Endodermal cell (in vitro differentiated cells): ENCODE measurements around the gene DVL3. TPM values are rescaled to one million over a fixed set of nuclear protein-coding genes. Genes with fewer than 3 reads are reported as not detected.

Source experiments
- DNase-seq: peaks from one replicate; pipeline ENCODE4 v3.0.0-alpha.2; 2017
- H3K27ac ChIP-seq: 2 replicates; pipeline ENCODE4 v1.5.1; 2013; ENCODE audit warnings: mild to moderate bottlenecking, low read depth, low read length, moderate library complexity
- H3K27me3 ChIP-seq: 2 replicates; pipeline ENCODE4 v1.6.1; 2013; ENCODE audit warnings: mild to moderate bottlenecking, low read length, moderate library complexity; ENCODE audit not compliant: insufficient read depth, control insufficient read depth, poor library complexity, severe bottlenecking
- H3K36me3 ChIP-seq: 2 replicates; pipeline ENCODE4 v1.7.0; 2013; ENCODE audit warnings: mild to moderate bottlenecking, low read length, moderate library complexity; ENCODE audit not compliant: control insufficient read depth, insufficient read depth
- H3K4me1 ChIP-seq: one replicate; pipeline ENCODE4 v1.7.0; 2013; ENCODE audit warnings: low read length; ENCODE audit not compliant: control insufficient read depth, insufficient read depth
- H3K4me3 ChIP-seq: 2 replicates; pipeline ENCODE4 v1.5.1; 2013; ENCODE audit warnings: mild to moderate bottlenecking, low read length, moderate library complexity
- H3K9ac ChIP-seq: 2 replicates; pipeline ENCODE4 v1.6.1; 2013; ENCODE audit warnings: mild to moderate bottlenecking, low read length, moderate library complexity; ENCODE audit not compliant: poor library complexity, severe bottlenecking; ENCODE audit errors: extremely low read depth
- H3K9me3 ChIP-seq: 2 replicates; pipeline ENCODE4 v1.6.1; 2013; ENCODE audit warnings: mild to moderate bottlenecking, low read length, moderate library complexity; ENCODE audit not compliant: control insufficient read depth
- H3K27ac Mint-ChIP-seq: 2 replicates; pipeline ENCODE4 v1.8.0; 2020; ENCODE audit warnings: mixed read lengths
- H3K27me3 Mint-ChIP-seq: 2 replicates; pipeline ENCODE4 v1.8.0; 2021; ENCODE audit warnings: mild to moderate bottlenecking, mixed read lengths; ENCODE audit not compliant: insufficient read depth
- H3K36me3 Mint-ChIP-seq: 2 replicates; pipeline ENCODE4 v1.8.0; 2020; ENCODE audit warnings: low read depth, mixed read lengths
- H3K4me1 Mint-ChIP-seq: 2 replicates; pipeline ENCODE4 v1.8.0; 2020; ENCODE audit warnings: mixed read lengths
- H3K4me3 Mint-ChIP-seq: 2 replicates; pipeline ENCODE4 v1.8.0; 2020; ENCODE audit warnings: mild to moderate bottlenecking, moderate library complexity, mixed read lengths
- H3K9me3 Mint-ChIP-seq: 2 replicates; pipeline ENCODE4 v1.8.0; 2020; ENCODE audit warnings: mild to moderate bottlenecking, mixed read lengths
- CTCF ChIP-seq: fragments of 200-600 bp; sonication (generic); conservative IDR thresholded peaks from 2 replicates; pipeline ENCODE4 v1.5.0; 2021; ENCODE audit warnings: antibody characterized with exemption, mild to moderate bottlenecking
- WGBS, 2 experiments: methylation state at CpG; one replicate each; pipeline versions ENCODE4 v1.1.5 to v1.1.7; 2013; ENCODE audit warnings: missing lambda C conversion rate in 2 of 2, mixed read lengths in 1 of 2; ENCODE audit not compliant: insufficient coverage in 1 of 2, insufficient read length in 1 of 2; 5-methylcytosine and 5-hydroxymethylcytosine counted together
- total RNA-seq, 2 donors: library from RNA; stranded (reverse); fragmentation: NEBNext Ultra II Directional in 1 of 2; extraction: Animal tissue kit (Norgen Biotek cat#: 25700) in 1 of 2; gene quantifications; 2 replicates in 1 of 2; 3 replicates in 1 of 2; pipeline ENCODE4 v1.2.1, GENCODE V29; 2021

The DVL3 gene
- total RNA-seq, 2 donors from 2014 or later, result 90.5 to 95.1 TPM

GRCh38 chr3:184196536-184196935 lies 41.4 kb downstream of the DVL3 start:
- Mint-ChIP-seq H3K4me3 (no peak overlapping the region), H3K27ac (no peak overlapping the region), H3K27me3 (no peaks in the 10 kb centered on the region), H3K4me1 (no peaks in the 10 kb centered on the region), H3K9me3 (no peaks in the 10 kb centered on the region), H3K36me3 (peaks cover 38% of the 10 kb centered on the region)
- H3K36me3 ChIP-seq, result peaks cover 33% of the 10 kb centered on the region
- no peaks in the 10 kb centered on the region for H3K27me3 ChIP-seq
- no peak for DNase-seq
- H3K9me3 ChIP-seq, result no peaks in the 10 kb centered on the region
- WGBS, 2 experiments, result 94 to 95% methylated on average over 5 to 6 of the region's 6 CpGs
- H3K9ac ChIP-seq, result no peak overlapping the region
- no peak overlapping the region for H3K4me3 ChIP-seq
- H3K27ac ChIP-seq, result no peak overlapping the region
- H3K4me1 ChIP-seq, result no peaks in the 10 kb centered on the region
- no peak for TF ChIP-seq CTCF

GRCh38 chr3:184198509-184198908 lies 43.3 kb downstream of the DVL3 start:
- Histone ChIP-seq H3K9ac (no peak overlapping the region), H3K27me3 (no peaks in the 10 kb centered on the region), H3K9me3 (no peaks in the 10 kb centered on the region), H3K27ac (no peak overlapping the region), H3K4me3 (no peak overlapping the region), H3K4me1 (no peaks in the 10 kb centered on the region), H3K36me3 (peaks cover 15% of the 10 kb centered on the region)
- no peaks in the 10 kb centered on the region for H3K27me3 Mint-ChIP-seq
- WGBS, 2 experiments, result 87 to 92% methylated on average over 8 to 9 of the region's 9 CpGs
- H3K27ac Mint-ChIP-seq, result no peak overlapping the region
- no peak overlapping the region for H3K4me3 Mint-ChIP-seq
- peaks cover 18% of the 10 kb centered on the region for H3K36me3 Mint-ChIP-seq
- no peaks in the 10 kb centered on the region for H3K9me3 Mint-ChIP-seq
- TF ChIP-seq CTCF, result no peak
- H3K4me1 Mint-ChIP-seq, result no peaks in the 10 kb centered on the region
- no peak for DNase-seq

GRCh38 chr3:184200825-184201224 lies 45.6 kb downstream of the DVL3 start:
- Mint-ChIP-seq H3K9me3 (no peaks in the 10 kb centered on the region), H3K4me1 (no peaks in the 10 kb centered on the region), H3K4me3 (no peak overlapping the region), H3K27me3 (no peaks in the 10 kb centered on the region), H3K27ac (no peak overlapping the region), H3K36me3 (no peaks in the 10 kb centered on the region)
- H3K4me3 ChIP-seq, result no peak overlapping the region
- no peak for TF ChIP-seq CTCF
- H3K27me3 ChIP-seq, result no peaks in the 10 kb centered on the region
- no peaks in the 10 kb centered on the region for H3K4me1 ChIP-seq
- no peaks in the 10 kb centered on the region for H3K36me3 ChIP-seq
- no peak overlapping the region for H3K27ac ChIP-seq
- H3K9me3 ChIP-seq, result no peaks in the 10 kb centered on the region
- H3K9ac ChIP-seq, result no peak overlapping the region
- no peak for DNase-seq
